ENCODE measurements around the gene CDH13. TPM values are rescaled to one million over a fixed set of nuclear protein-coding genes. Genes with fewer than 3 reads are reported as not detected.

CDH13 gene
- polyA plus RNA-seq, 1 donor from 2014 or later: 3.2 TPM

- H3K9me2 ChIP-seq (ENCODE audit: insufficient read depth, low read length): no peaks in the 10 kb centered on the region
- H3K79me2 ChIP-seq (replicated peaks; ENCODE audit: insufficient read depth, low read length): no peaks in the 10 kb centered on the region
- no peaks in the 10 kb centered on the region for H3K36me3 ChIP-seq (ENCODE audit: insufficient read depth, low read length)
- no peak overlapping the region for H2AFZ ChIP-seq (ENCODE audit: low read depth, low read length)
- H3K9ac ChIP-seq (ENCODE audit: low read length): no peak overlapping the region
- H3F3A ChIP-seq (ENCODE audit: insufficient read depth, low read length, poor library complexity, severe bottlenecking): no peaks in the 10 kb centered on the region
- H3K9me3 ChIP-seq (ENCODE audit: low read length): no peaks in the 10 kb centered on the region
- H3K27ac ChIP-seq (ENCODE audit: low read length): no peak overlapping the region
- H3K4me3 ChIP-seq (ENCODE audit: low read length): no peak overlapping the region
- H4K20me1 ChIP-seq (ENCODE audit: insufficient read depth): no peaks in the 10 kb centered on the region
- TF ChIP-seq RAD21 (conservative IDR thresholded peaks at IDR 0.05) (no peak), POLR2AphosphoS5 (IDR thresholded peaks at IDR 0.05) (no peak), REST (IDR thresholded peaks at IDR 0.05; ENCODE audit: borderline replicate concordance) (no peak), CTCF (IDR thresholded peaks at IDR 0.05; ENCODE audit: poor library complexity, severe bottlenecking) (no peak), MXI1 (conservative IDR thresholded peaks at IDR 0.05; ENCODE audit: poor library complexity, severe bottlenecking) (no peak), EP300 (conservative IDR thresholded peaks at IDR 0.05; ENCODE audit: poor library complexity, severe bottlenecking) (no peak), EZH2 (IDR thresholded peaks at IDR 0.05; ENCODE audit: borderline replicate concordance, insufficient read depth, low read length, poor library complexity, severe bottlenecking) (no peak), TAF1 (IDR thresholded peaks at IDR 0.05; ENCODE audit: low read depth) (no peak), SMC3 (conservative IDR thresholded peaks at IDR 0.05; ENCODE audit: poor library complexity) (no peak)
- no peak overlapping the region for H3K4me2 ChIP-seq (ENCODE audit: low read length)
- no peaks in the 10 kb centered on the region for H3K27me3 ChIP-seq (ENCODE audit: insufficient read depth, low read depth, low read length)
These were observed 25.3 kb downstream of the CDH13 start for GRCh38 chr16:82651921-82652601.

- no peak overlapping the region for H3K9ac ChIP-seq (ENCODE audit: low read length)
- H3K27me3 ChIP-seq (ENCODE audit: insufficient read depth, low read depth, low read length): no peaks in the 10 kb centered on the region
- H3K4me3 ChIP-seq (ENCODE audit: low read length): no peak overlapping the region
- no peaks in the 10 kb centered on the region for H3F3A ChIP-seq (ENCODE audit: insufficient read depth, low read length, poor library complexity, severe bottlenecking)
- H3K9me2 ChIP-seq (ENCODE audit: insufficient read depth, low read length): no peaks in the 10 kb centered on the region
- H3K9me3 ChIP-seq (ENCODE audit: low read length): no peaks in the 10 kb centered on the region
- no peak overlapping the region for H2AFZ ChIP-seq (ENCODE audit: low read depth, low read length)
- no peaks in the 10 kb centered on the region for H3K36me3 ChIP-seq (ENCODE audit: insufficient read depth, low read length)
- no peak overlapping the region for H3K27ac ChIP-seq (ENCODE audit: low read length)
- H3K79me2 ChIP-seq (replicated peaks; ENCODE audit: insufficient read depth, low read length): no peaks in the 10 kb centered on the region
- H4K20me1 ChIP-seq (ENCODE audit: insufficient read depth): no peaks in the 10 kb centered on the region
- TF ChIP-seq SMC3 (conservative IDR thresholded peaks at IDR 0.05; ENCODE audit: poor library complexity) (no peak), TAF1 (IDR thresholded peaks at IDR 0.05; ENCODE audit: low read depth) (no peak), EZH2 (IDR thresholded peaks at IDR 0.05; ENCODE audit: borderline replicate concordance, insufficient read depth, low read length, poor library complexity, severe bottlenecking) (no peak), CTCF (IDR thresholded peaks at IDR 0.05; ENCODE audit: poor library complexity, severe bottlenecking) (no peak), MXI1 (conservative IDR thresholded peaks at IDR 0.05; ENCODE audit: poor library complexity, severe bottlenecking) (no peak), RAD21 (conservative IDR thresholded peaks at IDR 0.05) (no peak), EP300 (conservative IDR thresholded peaks at IDR 0.05; ENCODE audit: poor library complexity, severe bottlenecking) (no peak), POLR2AphosphoS5 (IDR thresholded peaks at IDR 0.05) (no peak), REST (IDR thresholded peaks at IDR 0.05; ENCODE audit: borderline replicate concordance) (no peak)
- H3K4me2 ChIP-seq (ENCODE audit: low read length): no peak overlapping the region
These were observed 26.1 kb downstream of the CDH13 start for GRCh38 chr16:82652826-82653225.

All from neural cell (in vitro differentiated cells).